GM12892 (cell line): Measurements from ENCODE around the gene HIVEP3.

Source experiments
- POLR2A ChIP-seq: IDR thresholded peaks from 2 replicates; pipeline ENCODE4 v1.6.1; 2011; ENCODE audit warnings: low read depth, low read length, control low read depth
- POLR2AphosphoS5 ChIP-seq: IDR thresholded peaks from 2 replicates; pipeline ENCODE4 v1.6.1; 2011; ENCODE audit warnings: low read depth, low read length, control low read depth
- TAF1 ChIP-seq: IDR thresholded peaks from 2 replicates; pipeline ENCODE4 v1.6.1; 2011; ENCODE audit warnings: low read depth, mild to moderate bottlenecking, control low read depth, low read length, borderline replicate concordance

GRCh38 chr1:41880261-41880660, 38.5 kb downstream of the HIVEP3 start:
- no peak for TF ChIP-seq POLR2A
- no peak for TF ChIP-seq TAF1
- TF ChIP-seq POLR2AphosphoS5, result no peak
